A549 (cell line): ENCODE measurements around the gene HPGDS.

Source experiments
- CBX2 ChIP-seq: fragments of 200-600 bp; sonication (generic); IDR thresholded peaks from 2 replicates; pipeline ENCODE4 v1.6.1; 2016; ENCODE audit warnings: low read depth, mild to moderate bottlenecking, borderline replicate concordance
- CEBPB ChIP-seq, 2 experiments: fragments of >200 bp in 1 of 2; sonication (Bioruptor Twin) in 1 of 2; formaldehyde crosslinking in 1 of 2; IDR thresholded peaks; 2 replicates each; pipeline ENCODE4 v1.6.1; 2012 to 2016
- CHD2 ChIP-seq: fragments of 150-350 bp; IDR thresholded peaks from 2 replicates; pipeline ENCODE4 v1.6.1; 2014; ENCODE audit warnings: low read length; ENCODE audit not compliant: partially characterized antibody
- EP300 ChIP-seq, 2 experiments: fragments of >200 bp; sonication (Bioruptor Twin); formaldehyde crosslinking; IDR thresholded peaks; 2 replicates in 1 of 2; 3 replicates in 1 of 2; pipeline ENCODE4 v1.6.1; 2016 to 2017
- ESRRA ChIP-seq: fragments of 150-350 bp; IDR thresholded peaks from 2 replicates; pipeline ENCODE4 v1.6.1; 2014; ENCODE audit warnings: mild to moderate bottlenecking, low read length, borderline replicate concordance
- HEYL ChIP-seq: fragments of 250-450 bp; sonication (Bioruptor Pico); IDR thresholded peaks from 2 replicates; pipeline ENCODE4 v1.8.0; 2021; ENCODE audit warnings: mild to moderate bottlenecking, moderate library complexity
- MYC ChIP-seq: IDR thresholded peaks from 2 replicates; pipeline ENCODE4 v1.6.1; 2012; ENCODE audit warnings: mild to moderate bottlenecking, inconsistent platforms, low read length, improper control_type of control experiment, borderline replicate concordance
- POLR2A ChIP-seq: IDR thresholded peaks from 2 replicates; pipeline ENCODE4 v1.6.1; 2012; ENCODE audit warnings: mild to moderate bottlenecking, low read length
- TP53 ChIP-seq: fragments of 250-450 bp; sonication (Bioruptor Pico); IDR thresholded peaks from 2 replicates; pipeline ENCODE4 v1.5.0; 2021; ENCODE audit warnings: mild to moderate bottlenecking, moderate library complexity
- ZFP36 ChIP-seq: fragments of 450-650 bp; IDR thresholded peaks from 2 replicates; pipeline ENCODE4 v1.6.1; 2014; ENCODE audit warnings: borderline replicate concordance; ENCODE audit not compliant: partially characterized antibody
- TF ChIP-seq, protein P1 (sequence below): fragments of >200 bp; sonication (Bioruptor Twin); formaldehyde crosslinking; IDR thresholded peaks from 3 replicates; pipeline ENCODE4 v1.5.1; 2016
- TF ChIP-seq, protein P2 (sequence below): IDR thresholded peaks from 2 replicates; pipeline ENCODE4 v1.6.1; 2012; ENCODE audit warnings: low read depth, borderline replicate concordance

DNA sequence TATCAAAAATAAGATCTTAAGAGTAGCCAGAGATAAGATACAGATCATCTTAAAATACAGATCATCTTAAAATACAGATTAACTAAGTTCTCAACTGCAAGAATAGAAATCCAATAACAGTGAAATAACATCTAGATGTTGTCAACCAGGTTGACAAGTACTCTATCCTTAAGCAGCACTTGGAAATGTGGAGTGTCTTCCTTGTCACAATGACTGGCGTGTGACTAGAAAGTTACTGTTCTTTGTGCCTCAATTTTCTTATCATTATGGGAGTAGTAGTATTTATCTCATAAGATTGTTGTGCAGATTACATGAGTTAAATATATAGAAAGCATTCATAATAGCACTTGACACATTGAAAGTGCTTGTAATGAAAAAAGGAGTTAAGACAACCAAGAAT is 25.8 kb upstream of the HPGDS start:
- no peak for TF ChIP-seq ZFP36
- TF ChIP-seq, protein P1, sequence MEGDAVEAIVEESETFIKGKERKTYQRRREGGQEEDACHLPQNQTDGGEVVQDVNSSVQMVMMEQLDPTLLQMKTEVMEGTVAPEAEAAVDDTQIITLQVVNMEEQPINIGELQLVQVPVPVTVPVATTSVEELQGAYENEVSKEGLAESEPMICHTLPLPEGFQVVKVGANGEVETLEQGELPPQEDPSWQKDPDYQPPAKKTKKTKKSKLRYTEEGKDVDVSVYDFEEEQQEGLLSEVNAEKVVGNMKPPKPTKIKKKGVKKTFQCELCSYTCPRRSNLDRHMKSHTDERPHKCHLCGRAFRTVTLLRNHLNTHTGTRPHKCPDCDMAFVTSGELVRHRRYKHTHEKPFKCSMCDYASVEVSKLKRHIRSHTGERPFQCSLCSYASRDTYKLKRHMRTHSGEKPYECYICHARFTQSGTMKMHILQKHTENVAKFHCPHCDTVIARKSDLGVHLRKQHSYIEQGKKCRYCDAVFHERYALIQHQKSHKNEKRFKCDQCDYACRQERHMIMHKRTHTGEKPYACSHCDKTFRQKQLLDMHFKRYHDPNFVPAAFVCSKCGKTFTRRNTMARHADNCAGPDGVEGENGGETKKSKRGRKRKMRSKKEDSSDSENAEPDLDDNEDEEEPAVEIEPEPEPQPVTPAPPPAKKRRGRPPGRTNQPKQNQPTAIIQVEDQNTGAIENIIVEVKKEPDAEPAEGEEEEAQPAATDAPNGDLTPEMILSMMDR: no peak
- TF ChIP-seq POLR2A: no peak
- TF ChIP-seq, protein P2, sequence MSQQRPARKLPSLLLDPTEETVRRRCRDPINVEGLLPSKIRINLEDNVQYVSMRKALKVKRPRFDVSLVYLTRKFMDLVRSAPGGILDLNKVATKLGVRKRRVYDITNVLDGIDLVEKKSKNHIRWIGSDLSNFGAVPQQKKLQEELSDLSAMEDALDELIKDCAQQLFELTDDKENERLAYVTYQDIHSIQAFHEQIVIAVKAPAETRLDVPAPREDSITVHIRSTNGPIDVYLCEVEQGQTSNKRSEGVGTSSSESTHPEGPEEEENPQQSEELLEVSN: no peak
- TF ChIP-seq CBX2: no peak
- TF ChIP-seq MYC: no peak
- no peak for TF ChIP-seq ESRRA
- TF ChIP-seq HEYL: no peak
- no peak for TF ChIP-seq TP53 (CRISPR knock-in tag)
- TF ChIP-seq CEBPB (IDR thresholded peaks at IDR 0.05): no peak
- no peak for TF ChIP-seq CHD2
- TF ChIP-seq EP300 (IDR thresholded peaks at IDR 0.05): no peak
